GM18505 (cell line): ENCODE results near the gene ACAD10.
"Not testable (repeated sequence)": the region's sequence is repeated elsewhere in the genome, so short reads cannot be mapped to it uniquely, and the experiment has no call there.

ENCODE experiments used
- ATAC-seq: cut with Tn5 transposase; IDR thresholded peaks from one replicate; pipeline ENCODE4 v1.9.1; 2021; ENCODE audit not compliant: unreplicated experiment
- POLR2A ChIP-seq: IDR thresholded peaks from 4 replicates; pipeline ENCODE4 v1.6.1; 2011; ENCODE audit warnings: borderline replicate concordance; ENCODE audit not compliant: insufficient read depth, insufficient read length; ENCODE audit errors: extremely low read depth

Gene ACAD10

DNA sequence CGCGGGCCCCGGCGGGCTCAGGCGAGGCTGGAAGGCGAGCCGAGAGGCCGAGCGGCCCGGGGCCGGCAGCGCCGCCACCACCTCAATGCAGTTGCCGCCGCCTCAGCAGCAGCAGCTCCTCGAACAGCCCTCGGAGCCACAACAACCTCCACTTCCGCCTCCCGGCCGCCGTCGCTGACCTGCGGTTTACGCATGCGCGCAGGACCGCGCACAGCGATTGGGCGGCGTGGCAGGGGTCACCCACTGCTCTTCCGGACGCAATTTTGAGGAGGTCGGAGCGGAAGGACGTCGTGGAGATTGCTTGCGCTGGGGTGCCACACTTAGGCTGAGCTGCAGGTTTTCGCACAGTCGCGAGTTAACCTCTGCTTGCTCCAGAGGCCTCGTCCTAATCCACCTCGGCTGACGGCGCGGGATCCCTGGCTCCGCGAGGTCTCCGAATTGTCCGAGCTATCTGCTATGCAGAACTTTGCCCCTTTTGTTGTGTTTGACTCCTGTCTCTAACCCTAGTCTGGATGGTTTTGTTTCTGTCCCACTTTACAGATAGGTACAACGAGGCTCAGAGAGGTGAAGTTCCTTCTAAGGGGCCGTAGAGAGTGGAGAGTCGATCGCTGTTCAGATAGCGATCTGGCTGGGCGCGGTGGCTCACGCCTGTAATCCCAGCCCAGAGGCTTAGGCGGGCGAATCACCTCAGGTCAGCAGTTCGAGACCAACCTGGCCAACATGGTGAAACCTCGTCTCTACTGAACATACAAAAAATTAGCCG lies at the start of gene ACAD10, which contains the start of gene BRAP:
TSS of gene ACAD10 (plus strand) at position 243 of the 763 bp plus-strand sequence. CDS start 6,657 bp downstream, outside the sequence.
TSS of gene BRAP (minus strand) at position 146 of the 763 bp plus-strand sequence. CDS start 164 bp downstream, outside the sequence.
- ATAC-seq = peak; percentile 89
- TF ChIP-seq POLR2A = peak; percentile 99

DNA sequence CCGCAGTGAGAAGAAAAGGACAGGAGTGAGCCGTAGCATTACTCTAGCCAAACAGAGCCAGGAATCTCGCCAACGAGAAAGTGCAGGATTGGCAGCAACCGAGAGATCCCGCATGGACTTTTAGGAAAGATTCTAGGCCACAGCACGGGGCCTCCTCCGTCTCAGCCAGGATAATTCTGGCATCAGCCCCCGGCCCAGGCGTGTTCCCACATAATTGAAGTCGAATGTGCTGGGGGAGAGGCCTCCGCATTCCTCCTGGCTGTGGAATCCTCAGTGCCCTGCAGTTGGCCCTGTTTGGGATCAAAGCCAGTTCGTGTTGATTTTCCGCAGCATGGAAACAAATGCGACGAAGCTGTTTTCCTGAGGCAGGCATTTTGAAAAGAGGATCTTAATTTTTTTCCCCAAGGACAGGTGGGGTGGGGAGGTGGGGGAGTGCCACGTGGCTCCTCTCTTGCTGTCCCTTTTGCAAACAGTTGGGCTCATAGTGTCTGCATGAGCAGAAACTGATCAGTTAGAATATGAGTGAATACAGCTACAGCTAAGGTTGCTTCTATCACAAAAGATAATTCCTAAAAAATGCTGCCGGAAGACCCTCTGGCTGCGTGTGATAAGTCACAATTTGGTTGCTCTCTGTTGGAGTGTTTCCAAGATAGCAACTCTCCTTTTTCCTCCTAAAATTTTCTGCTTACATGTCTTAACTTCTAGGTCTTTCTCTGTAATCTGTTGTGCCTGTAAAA lies 49.5 kb upstream of the ACAD10 start:
- TF ChIP-seq POLR2A = no peak
- no peak for ATAC-seq

DNA sequence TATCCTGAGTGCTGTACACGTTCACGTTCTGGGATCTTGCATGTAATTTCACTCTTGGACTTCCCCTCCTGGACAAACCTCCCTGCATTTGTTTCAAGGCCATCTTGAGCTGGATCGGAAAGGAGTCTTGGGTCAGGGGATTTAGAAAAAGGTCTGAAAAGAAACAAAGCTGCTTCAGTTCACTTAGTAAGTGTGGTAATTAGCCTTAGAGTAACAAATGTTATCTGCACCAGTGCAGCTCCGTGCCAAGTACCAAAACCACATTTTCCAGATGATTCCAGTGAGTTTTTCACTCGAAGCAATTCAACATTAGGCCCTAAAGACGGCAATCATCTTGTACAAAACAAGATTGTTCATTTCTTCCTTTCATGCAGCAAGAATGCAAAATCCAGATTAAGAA lies 47.3 kb upstream of the ACAD10 start:
- ATAC-seq = no peak
- no peak for TF ChIP-seq POLR2A

DNA sequence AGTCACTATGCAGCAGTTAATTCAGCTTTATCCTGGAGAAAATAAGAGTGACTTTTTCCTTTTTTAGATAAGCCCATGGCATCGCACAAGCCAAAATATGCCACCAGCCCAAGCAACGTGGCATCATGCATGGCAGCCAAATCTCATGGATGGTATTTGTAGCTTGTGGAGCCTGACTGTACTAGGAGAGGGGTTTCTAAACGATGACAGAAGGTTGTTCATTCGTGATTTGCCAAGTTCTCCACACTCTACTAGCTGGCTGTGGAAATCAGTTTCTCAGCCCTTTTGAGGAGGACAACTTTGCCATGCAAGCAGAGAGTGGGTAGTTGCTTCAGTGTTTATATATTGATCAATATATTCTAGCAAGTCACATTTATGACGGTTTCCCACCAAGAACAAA lies 45.3 kb upstream of the ACAD10 start:
- ATAC-seq = no peak
- TF ChIP-seq POLR2A = no peak

DNA sequence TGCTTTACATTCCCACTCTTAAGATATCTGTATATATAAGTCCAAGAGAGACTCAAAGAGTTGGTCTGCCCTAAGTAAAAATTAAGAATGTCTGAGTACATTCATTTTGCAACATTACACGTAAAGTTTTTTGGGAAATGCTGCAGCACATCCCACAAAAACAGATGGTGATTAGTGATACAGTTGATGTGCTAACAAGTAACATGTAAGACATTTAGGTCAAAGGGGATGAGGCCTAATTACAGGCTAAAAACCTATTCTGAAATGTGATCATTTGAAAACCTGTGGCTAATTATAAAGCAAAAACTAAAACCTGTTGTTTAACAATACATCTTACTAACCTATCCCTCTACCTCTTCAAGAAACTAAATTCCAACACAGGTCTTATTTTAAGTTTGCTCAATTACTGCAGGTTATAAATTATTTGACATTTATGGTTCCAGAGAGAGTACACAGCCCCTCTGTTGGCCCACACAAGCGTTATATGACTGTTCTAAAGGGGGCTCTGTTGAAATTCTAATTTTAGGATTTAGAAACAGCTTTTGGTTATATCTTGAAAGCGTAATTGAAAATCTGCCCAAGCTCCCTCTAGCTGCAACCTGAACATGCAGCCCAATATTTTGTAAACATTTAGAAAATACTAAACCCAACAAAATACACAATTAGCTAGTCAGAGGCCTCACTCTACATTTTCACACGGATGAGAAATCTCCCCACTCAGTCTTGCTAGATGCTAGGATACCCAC lies 43.0 kb upstream of the ACAD10 start:
- TF ChIP-seq POLR2A = no peak
- no peak for ATAC-seq

DNA sequence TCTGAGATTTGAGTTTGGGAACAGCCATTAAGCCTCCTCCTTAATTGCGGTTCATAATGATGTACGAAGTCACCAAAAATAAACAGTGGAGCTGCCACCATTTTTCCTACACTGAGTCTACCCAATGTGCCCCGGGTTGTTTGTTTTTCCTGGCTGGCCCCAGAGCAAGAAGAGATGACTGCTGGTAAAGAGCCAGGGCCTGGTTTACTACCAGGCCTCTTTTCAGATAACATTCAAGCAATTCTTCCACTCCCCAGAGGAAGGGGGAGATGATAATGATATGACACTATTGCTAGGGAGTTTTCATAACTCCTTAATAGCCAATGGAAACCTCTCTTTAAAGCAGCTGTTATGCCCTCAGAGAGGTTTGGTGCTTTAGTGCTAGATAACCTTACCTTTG lies 42.4 kb upstream of the ACAD10 start:
- no peak for TF ChIP-seq POLR2A
- ATAC-seq = no peak

DNA sequence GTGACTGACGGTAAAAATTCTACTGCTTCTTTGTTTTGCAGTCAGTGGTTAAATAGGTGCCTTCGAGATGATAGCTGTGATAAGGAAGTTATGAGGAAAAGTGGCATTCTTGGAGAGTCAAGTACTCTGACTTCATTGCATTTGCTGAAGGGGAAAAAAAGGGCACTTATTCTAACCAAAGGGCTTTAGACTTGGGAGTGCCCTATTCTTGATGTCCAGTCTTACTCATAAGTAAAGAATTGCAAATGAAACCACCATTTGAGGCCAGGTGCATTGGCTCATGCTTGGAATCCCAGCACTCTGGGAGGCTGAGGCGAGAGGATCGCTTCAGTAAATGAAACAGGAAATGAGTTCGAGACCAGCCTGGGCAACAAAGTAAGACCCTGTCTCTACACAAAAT lies 40.4 kb upstream of the ACAD10 start:
- TF ChIP-seq POLR2A = no peak
- ATAC-seq = no peak

DNA sequence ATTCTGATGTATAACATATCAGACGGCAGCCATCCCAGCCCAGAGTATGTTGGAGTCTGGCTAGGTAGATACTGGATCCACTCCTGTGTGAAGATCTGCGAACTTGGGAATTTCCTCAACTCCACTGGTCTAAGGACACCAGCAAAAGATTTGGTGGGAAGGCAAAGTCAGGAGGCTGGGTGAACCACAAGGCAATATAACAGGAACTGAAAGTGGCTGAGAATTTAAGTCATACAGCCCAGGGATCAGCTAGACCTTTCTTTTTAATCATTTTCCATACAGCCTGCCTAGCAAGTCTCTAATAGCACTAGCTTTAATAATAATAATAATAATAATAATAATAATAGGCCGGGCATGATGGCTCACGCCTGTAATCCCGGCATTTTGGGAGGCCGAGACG lies 34.9 kb upstream of the ACAD10 start:
- no peak for ATAC-seq

DNA sequence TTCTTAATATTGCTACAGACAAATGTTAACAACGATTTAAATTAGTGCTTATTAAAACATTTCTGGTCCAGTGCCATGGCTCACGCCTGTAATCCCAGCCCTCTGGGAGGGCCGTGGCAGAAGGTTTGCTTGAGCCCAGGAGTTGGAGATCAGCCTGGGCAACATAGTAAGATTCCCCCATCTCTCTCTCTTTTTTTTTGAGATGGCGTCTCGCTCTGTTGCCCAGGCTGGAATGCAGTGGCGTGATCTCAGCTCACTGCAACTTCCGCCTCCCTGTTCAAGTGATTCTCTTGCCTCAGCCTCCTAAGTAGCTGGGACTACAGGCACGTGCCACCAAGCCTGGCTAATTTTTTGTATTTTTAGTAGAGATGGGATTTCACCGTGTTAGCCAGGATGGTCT lies 33.3 kb upstream of the ACAD10 start:
- not testable (repeated sequence) for ATAC-seq

More for the DNA sequence above, 34.9 kb upstream of the ACAD10 start:
- no peak for TF ChIP-seq POLR2A

DNA sequence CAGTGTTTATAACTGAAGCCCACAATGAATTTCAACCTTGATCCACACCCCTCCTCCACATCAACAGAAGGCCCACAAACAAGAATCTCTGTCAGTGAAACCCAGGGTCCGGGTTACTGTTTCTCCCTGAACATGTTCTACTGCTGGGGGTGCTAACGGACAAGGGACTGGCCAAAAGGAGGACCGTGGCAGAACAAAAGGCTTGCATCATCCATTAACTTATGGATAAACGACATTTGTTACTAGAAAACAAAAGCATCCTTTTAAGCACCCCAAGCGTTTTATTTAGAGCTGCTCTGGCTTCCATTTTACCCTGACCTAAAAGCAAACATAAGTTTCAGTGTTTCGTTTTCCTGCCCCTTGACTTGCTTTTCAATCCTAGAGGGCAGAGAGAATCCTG lies 32.3 kb upstream of the ACAD10 start:
- ATAC-seq = no peak
- TF ChIP-seq POLR2A = no peak

DNA sequence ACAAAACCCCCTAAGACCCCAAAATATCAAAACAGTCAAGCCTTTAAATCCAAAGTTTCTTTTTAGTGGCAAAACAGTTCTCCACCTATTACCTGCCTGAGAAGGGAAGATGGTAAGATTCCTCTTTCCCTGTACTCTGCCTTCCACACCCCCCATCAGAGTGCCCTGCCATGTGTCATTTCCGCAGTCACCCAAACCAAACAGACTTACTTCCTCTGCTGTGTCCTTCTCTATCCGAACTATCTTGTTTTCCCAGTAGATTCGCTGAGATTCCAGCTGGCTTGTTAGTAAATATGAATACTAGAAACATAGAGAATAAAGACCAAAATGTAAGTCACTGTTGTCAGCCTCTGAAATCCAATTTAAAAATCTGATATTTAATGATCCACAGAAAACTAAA lies 30.5 kb upstream of the ACAD10 start:
- TF ChIP-seq POLR2A = no peak
- ATAC-seq = no peak

DNA sequence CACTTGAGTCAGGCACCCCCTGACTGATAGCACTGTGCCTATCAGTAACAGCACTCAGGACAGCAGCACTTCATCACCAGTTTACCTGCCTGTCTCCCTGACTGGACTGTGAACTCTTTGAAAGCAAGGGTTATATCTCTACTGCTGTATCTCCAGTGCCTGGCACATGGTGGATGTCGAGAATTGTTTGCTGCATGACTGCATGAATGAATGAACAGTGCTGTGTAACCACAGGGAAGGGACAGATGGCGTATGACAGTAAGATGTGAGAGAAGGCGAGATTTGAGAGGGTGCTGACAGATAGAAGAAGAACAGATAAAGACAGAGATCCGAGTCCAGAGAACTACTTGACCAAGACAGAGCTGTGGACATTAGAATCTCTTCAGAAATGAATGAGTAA lies 29.8 kb upstream of the ACAD10 start:
- no peak for TF ChIP-seq POLR2A
- no peak for ATAC-seq

DNA sequence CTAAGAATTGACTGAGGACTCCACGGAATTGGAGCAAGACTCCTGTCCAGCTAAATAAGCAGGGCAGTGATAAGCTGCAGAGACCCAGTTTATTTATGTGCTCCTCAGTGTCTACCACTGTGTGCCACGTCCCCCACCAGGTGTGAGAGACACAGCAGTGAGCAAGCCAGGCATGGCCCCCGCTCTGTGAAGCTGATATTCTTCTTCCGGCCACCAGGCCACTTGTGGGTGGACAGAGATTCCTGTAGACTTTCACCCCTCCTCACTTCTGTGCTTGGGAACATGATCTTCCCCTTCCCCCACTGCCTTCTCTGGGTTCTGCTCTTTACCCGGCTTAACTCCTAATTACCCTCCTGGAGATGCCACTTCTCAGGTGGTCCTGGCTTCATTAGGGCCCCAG lies 21.4 kb upstream of the ACAD10 start:
- no peak for TF ChIP-seq POLR2A
- no peak for ATAC-seq
